Right lobe of liver (tissue), 6 donors: Measurements from ENCODE around the gene EFCAB14. TPM values are rescaled to one million over a fixed set of nuclear protein-coding genes. Genes with fewer than 3 reads are reported as not detected.

Experiments used
- ATAC-seq, 4 donors: fragments of 200-7000 bp; cut with Tn5 transposase; one replicate each; pipeline ENCODE4 v1.9.1; 2020; ENCODE audit warnings: mild to moderate bottlenecking in 4 of 4, moderate library complexity in 4 of 4
- DNase-seq, 3 donors: peaks; one replicate each; pipeline ENCODE4 v3.0.0-alpha.2; 2020
- H3K27ac ChIP-seq, 3 donors: fragments of 200-600 bp; one replicate each; pipeline ENCODE4 v1.8.0; 2022
- H3K27me3 ChIP-seq, 2 donors: fragments of 200-600 bp; one replicate each; pipeline ENCODE4 v1.8.0; 2022
- H3K36me3 ChIP-seq, 4 donors: fragments of 200-600 bp; sonication (generic) in 1 of 4; one replicate each; pipeline versions ENCODE4 v1.5.1 to v1.8.0; 2017 to 2022; ENCODE audit warnings: control low read depth in 1 of 4
- H3K4me1 ChIP-seq, 4 donors: fragments of 200-600 bp; sonication (generic) in 1 of 4; one replicate each; pipeline versions ENCODE4 v1.5.1 to v1.8.0; 2017 to 2022; ENCODE audit warnings: control low read depth in 1 of 4
- H3K4me3 ChIP-seq, 3 donors: fragments of 200-600 bp; one replicate each; pipeline ENCODE4 v1.8.0; 2022
- H3K9me3 ChIP-seq, 4 donors: fragments of 200-600 bp; sonication (generic) in 1 of 4; one replicate each; pipeline versions ENCODE4 v1.5.1 to v1.8.0; 2017 to 2022; ENCODE audit warnings: control low read depth in 1 of 4
- CTCF ChIP-seq, 4 donors: fragments of 200-600 bp in 3 of 4; fragments of 450-650 bp in 1 of 4; IDR thresholded peaks; one replicate each; pipeline versions ENCODE4 v1.5.1 to v1.8.0; 2016 to 2022; ENCODE audit warnings: antibody characterized with exemption in 4 of 4, mild to moderate bottlenecking in 2 of 4
- POLR2A ChIP-seq: fragments of 450-650 bp; IDR thresholded peaks from one replicate; pipeline ENCODE4 v1.6.1; 2017; ENCODE audit warnings: antibody characterized with exemption, mild to moderate bottlenecking
- WGBS: methylation state at CpG from one replicate; pipeline ENCODE4 v1.1.6; 2018; ENCODE audit warnings: low coverage, low lambda C conversion rate; ENCODE audit not compliant: insufficient coverage; ENCODE audit errors: missing lambda C conversion rate; 5-methylcytosine and 5-hydroxymethylcytosine counted together
- intact Hi-C, 2 donors: fragments of 100-400 bp; cut with DNase I; formaldehyde crosslinking; loops; one replicate each; pipeline versions ENCODE4 v1.11.2 to v1.14.1; 2022
- total RNA-seq, 6 experiments: library from RNA; depleted of rRNA in 2 of 6; stranded (reverse); fragments of >200 nt in 2 of 6; fragmentation: NEBNext Ultra II Directional in 3 of 6; extraction: Animal tissue kit (Norgen Biotek cat#: 25700) in 3 of 6; gene quantifications; one replicate each; pipeline versions ENCODE4 v1.1.0 to v1.2.4, GENCODE V29; 2016 to 2023
- donor health status: DM: no; HTN: yes; CAD: no.
- donor health status: DM: no; HTN: no; CAD: no.
- donor health status: DM: no; HTN: no; CAD: no.
- donor health status: DM: no; HTN: yes; CAD: no.
- donor health status: DM: no; HTN: yes; CAD: no.

The EFCAB14 gene
- total RNA-seq, 6 experiments from 2014 or later, result 41.5 to 56.9 (median 43.5) TPM

GRCh38 chr1:46642115-46642680 lies 76.7 kb downstream of the EFCAB14 start:
- no peaks in the 10 kb centered on the region for H3K27me3 ChIP-seq
- ATAC-seq, result no peak
- TF ChIP-seq POLR2A (no peak), CTCF (IDR thresholded peaks at IDR 0.05) (no peak)
- intact Hi-C loops, result no loop called here
- H3K4me1 ChIP-seq, result peaks cover 0 to 6% (median 0%) of the 10 kb centered on the region in 4 donors
- H3K4me3 ChIP-seq, result no peak overlapping the region
- no peak for DNase-seq
- no peak overlapping the region for H3K27ac ChIP-seq
- H3K36me3 ChIP-seq, result peaks cover 0 to 3% (median 0%) of the 10 kb centered on the region in 4 donors
- H3K9me3 ChIP-seq, result no peaks in the 10 kb centered on the region

GRCh38 chr1:46639547-46639946 lies 79.4 kb downstream of the EFCAB14 start:
- intact Hi-C loops, result no loop called here
- WGBS, result 67% methylated on average over 1 of the region's 1 CpG
- H3K36me3 ChIP-seq, result peaks cover 0 to 18% (median 11%) of the 10 kb centered on the region in 4 donors

GRCh38 chr1:46638921-46639320 lies 80.0 kb downstream of the EFCAB14 start:
- no peak for TF ChIP-seq CTCF (IDR thresholded peaks at IDR 0.05)
- TF ChIP-seq POLR2A, result no peak
- intact Hi-C loops, result no loop called here
- Histone ChIP-seq H3K27ac (no peak overlapping the region), H3K36me3 (peaks cover 0 to 20% (median 13%) of the 10 kb centered on the region in 4 donors), H3K4me3 (no peak overlapping the region), H3K9me3 (no peaks in the 10 kb centered on the region), H3K4me1 (peaks cover 0 to 6% (median 0%) of the 10 kb centered on the region in 4 donors), H3K27me3 (no peaks in the 10 kb centered on the region)
- no peak for DNase-seq
- ATAC-seq, result peak in 2 of 4 donors; percentile 28 to 36

More at GRCh38 chr1:46639547-46639946, 79.4 kb downstream of the EFCAB14 start:
- peaks cover 0 to 6% (median 0%) of the 10 kb centered on the region in 4 donors for H3K4me1 ChIP-seq
- no peak overlapping the region for H3K4me3 ChIP-seq
- H3K27ac ChIP-seq, result no peak overlapping the region
- no peaks in the 10 kb centered on the region for H3K9me3 ChIP-seq
- no peaks in the 10 kb centered on the region for H3K27me3 ChIP-seq
- TF ChIP-seq POLR2A (no peak), CTCF (IDR thresholded peaks at IDR 0.05) (no peak)
- ATAC-seq (no peak), DNase-seq (no peak)

- 39% methylated on average over 2 of the region's 2 CpGs for WGBS
- no peak for TF ChIP-seq CTCF (IDR thresholded peaks at IDR 0.05)
- TF ChIP-seq POLR2A, result no peak
These were observed 81.3 kb downstream of the EFCAB14 start for GRCh38 chr1:46637444-46638083.

More at GRCh38 chr1:46637444-46638083, 81.3 kb downstream of the EFCAB14 start:
- H3K4me1 ChIP-seq, result no peaks in the 10 kb centered on the region
- DNase-seq (no peak), ATAC-seq (no peak)
- no peak overlapping the region for H3K27ac ChIP-seq
- no peak overlapping the region for H3K4me3 ChIP-seq
- intact Hi-C loops, result no loop called here
- no peaks in the 10 kb centered on the region for H3K9me3 ChIP-seq
- peaks cover 0 to 20% (median 17%) of the 10 kb centered on the region in 4 donors for H3K36me3 ChIP-seq
- no peaks in the 10 kb centered on the region for H3K27me3 ChIP-seq
